HG03439 (cell line): Measurements from ENCODE around the gene ZNF548.

Experiments used
- ATAC-seq: cut with Tn5 transposase; IDR thresholded peaks from one replicate; pipeline ENCODE4 v1.9.1; 2021; ENCODE audit warnings: mild to moderate bottlenecking, moderate library complexity; ENCODE audit not compliant: unreplicated experiment

Gene ZNF548

GRCh38 chr19:57395710-57396109, 6.1 kb downstream of the ZNF548 start:
- no peak for ATAC-seq

- no peak for ATAC-seq
These were observed 9.2 kb downstream of the ZNF548 start for GRCh38 chr19:57398868-57399267.

GRCh38 chr19:57403737-57404563, 14.3 kb downstream of the ZNF548 start:
- ATAC-seq, result no peak

- no peak for ATAC-seq
These were observed 17.0 kb downstream of the ZNF548 start for GRCh38 chr19:57406516-57407123.

- peak; percentile 95 for ATAC-seq
These were observed 21.4 kb downstream of the ZNF548 start, which contains the start of gene ZNF17 for GRCh38 chr19:57410877-57411671. Gene ZNF17, plus strand, starts transcription at chr19:57411161. Its CDS starts 2,455 bp downstream, at chr19:57413616.

- no peak for ATAC-seq
These were observed 29.8 kb downstream of the ZNF548 start for GRCh38 chr19:57419439-57419838.

- ATAC-seq, result no peak
These were observed 31.4 kb downstream of the ZNF548 start for GRCh38 chr19:57421037-57421436.

- peak; percentile 19 for ATAC-seq
These were observed 44.9 kb downstream of the ZNF548 start for GRCh38 chr19:57434386-57435061.

- peak; percentile 97 for ATAC-seq
These were observed 45.7 kb downstream of the ZNF548 start, which contains the start of gene ZNF749 for GRCh38 chr19:57435062-57435978. Gene ZNF749, plus strand, starts transcription at chr19:57435325. Its CDS starts 254 bp downstream, at chr19:57435579.

GRCh38 chr19:57436417-57436816, 46.8 kb downstream of the ZNF548 start:
- no peak for ATAC-seq

- ATAC-seq, result no peak
These were observed 48.3 kb downstream of the ZNF548 start for GRCh38 chr19:57437931-57438330.

GRCh38 chr19:57438925-57439324, 49.3 kb downstream of the ZNF548 start:
- no peak for ATAC-seq

GRCh38 chr19:57441979-57442752, 52.5 kb downstream of the ZNF548 start:
- ATAC-seq, result no peak

GRCh38 chr19:57443121-57443696, 53.6 kb downstream of the ZNF548 start:
- no peak for ATAC-seq

- no peak for ATAC-seq
These were observed 62.7 kb downstream of the ZNF548 start for GRCh38 chr19:57452307-57452706.
